Upper lobe of left lung (tissue), 6 donors: ENCODE data around the gene ARHGEF7. TPM values are rescaled to one million over a fixed set of nuclear protein-coding genes. Genes with fewer than 3 reads are reported as not detected.

Experiments
- ATAC-seq, 2 donors: fragments of 200-7000 bp; cut with Tn5 transposase; one replicate each; pipeline ENCODE4 v1.9.1; 2022; ENCODE audit warnings: mild to moderate bottlenecking in 2 of 2, moderate library complexity in 2 of 2; ENCODE audit not compliant: low FRiP score in 2 of 2
- DNase-seq, 2 donors: peaks; one replicate each; pipeline ENCODE4 v3.0.0-alpha.2; 2019 to 2020
- H3K27ac ChIP-seq, 4 donors: fragments of 200-600 bp; sonication (generic); one replicate each; pipeline ENCODE4 v1.5.1; 2016 to 2019
- H3K27me3 ChIP-seq, 4 donors: fragments of 200-600 bp; sonication (generic); one replicate each; pipeline ENCODE4 v1.5.1; 2017 to 2019
- H3K36me3 ChIP-seq, 4 donors: fragments of 200-600 bp; sonication (generic); one replicate each; pipeline ENCODE4 v1.5.1; 2016 to 2019
- H3K4me1 ChIP-seq, 4 donors: fragments of 200-600 bp; sonication (generic); one replicate each; pipeline ENCODE4 v1.5.1; 2018 to 2019
- H3K4me3 ChIP-seq, 4 donors: fragments of 200-600 bp; sonication (generic); one replicate each; pipeline ENCODE4 v1.5.1; 2017 to 2019; ENCODE audit warnings: mild to moderate bottlenecking in 2 of 4, moderate library complexity in 1 of 4
- H3K9me3 ChIP-seq, 4 donors: fragments of 200-600 bp; sonication (generic); one replicate each; pipeline ENCODE4 v1.5.1; 2018 to 2019
- CTCF ChIP-seq, 6 experiments: fragments of 450-650 bp in 4 of 6; fragments of 200-600 bp in 2 of 6; sonication (generic) in 2 of 6; IDR thresholded peaks; one replicate each; pipeline ENCODE4 v1.5.1; 2016 to 2019; ENCODE audit warnings: antibody characterized with exemption in 6 of 6
- EP300 ChIP-seq, 4 donors: sonication (generic); formaldehyde crosslinking; IDR thresholded peaks; one replicate each; pipeline ENCODE4 v1.5.1; 2017; ENCODE audit warnings: antibody characterized with exemption in 4 of 4, control low read depth in 2 of 4
- POLR2A ChIP-seq, 4 donors: fragments of 450-650 bp; IDR thresholded peaks; one replicate each; pipeline ENCODE4 v1.5.1; 2016 to 2017; ENCODE audit warnings: antibody characterized with exemption in 4 of 4, mild to moderate bottlenecking in 2 of 4
- POLR2AphosphoS5 ChIP-seq, 2 donors: sonication (generic); formaldehyde crosslinking; IDR thresholded peaks; one replicate each; pipeline ENCODE4 v1.5.1; 2017; ENCODE audit warnings: antibody characterized with exemption in 2 of 2
- WGBS, 2 donors: methylation state at CpG; one replicate each; pipeline ENCODE4 v1.1.5; 2017 to 2018; 5-methylcytosine and 5-hydroxymethylcytosine counted together
- total RNA-seq, 6 donors: library from RNA; depleted of rRNA in 4 of 6; stranded (reverse); fragments of >200 nt in 4 of 6; gene quantifications; one replicate each; pipeline versions ENCODE4 v1.1.0 to v1.2.1, GENCODE V29; 2016 to 2021
- donor health status: DM: no; HTN: no; CAD: no; lungs with moderate emphysema.
- donor health status: DM: no; HTN: yes; CAD: no; lungs with severe emphysema.

The ARHGEF7 gene
- total RNA-seq, 6 donors from 2014 or later = 50.3 to 130 (median 67.4) TPM

- H3K9me3 ChIP-seq = no peaks in the 10 kb centered on the region
- H3K27ac ChIP-seq = no peak overlapping the region
- H3K27me3 ChIP-seq = no peaks in the 10 kb centered on the region
- no peak for TF ChIP-seq EP300 (IDR thresholded peaks at IDR 0.05)
- no peak for TF ChIP-seq POLR2AphosphoS5 (IDR thresholded peaks at IDR 0.05)
- no peak for TF ChIP-seq POLR2A (IDR thresholded peaks at IDR 0.05)
- no peak for TF ChIP-seq CTCF (IDR thresholded peaks at IDR 0.05)
- no peak for DNase-seq
- H3K4me1 ChIP-seq = peaks cover 19 to 50% (median 32%) of the 10 kb centered on the region in 4 donors
- ATAC-seq = no peak
- no peak overlapping the region for H3K4me3 ChIP-seq
- H3K36me3 ChIP-seq = peaks cover 0 to 9% (median 2%) of the 10 kb centered on the region in 4 donors
- 96 to 98% methylated on average over 3 of the region's 3 CpGs for WGBS, 2 donors
Measured at GRCh38 chr13:111159362-111160320, 44.5 kb downstream of the ARHGEF7 start.

- no peak overlapping the region for H3K27ac ChIP-seq
- WGBS, 2 donors = 98 to 99% methylated on average over 3 of the region's 3 CpGs
- TF ChIP-seq EP300 (IDR thresholded peaks at IDR 0.05) (no peak), POLR2AphosphoS5 (IDR thresholded peaks at IDR 0.05) (no peak)
- peaks cover 11 to 50% (median 23%) of the 10 kb centered on the region in 4 donors for H3K4me1 ChIP-seq
- DNase-seq (no peak), ATAC-seq (no peak)
- no peak overlapping the region for H3K4me3 ChIP-seq
- H3K36me3 ChIP-seq = peaks cover 0 to 9% (median 2%) of the 10 kb centered on the region in 4 donors
- no peaks in the 10 kb centered on the region for H3K9me3 ChIP-seq
- H3K27me3 ChIP-seq = no peaks in the 10 kb centered on the region
Measured at GRCh38 chr13:111160648-111161047, 45.5 kb downstream of the ARHGEF7 start.

GRCh38 chr13:111161601-111162600, 46.8 kb downstream of the ARHGEF7 start:
- H3K4me3 ChIP-seq = no peak overlapping the region
- DNase-seq = no peak
- H3K27me3 ChIP-seq = no peaks in the 10 kb centered on the region
- WGBS, 2 donors = 81 to 86% methylated on average over 5 of the region's 5 CpGs
- H3K4me1 ChIP-seq = peaks cover 20 to 52% (median 23%) of the 10 kb centered on the region in 4 donors
- peaks cover 0 to 9% (median 2%) of the 10 kb centered on the region in 4 donors for H3K36me3 ChIP-seq
- no peak for ATAC-seq
- no peaks in the 10 kb centered on the region for H3K9me3 ChIP-seq
- TF ChIP-seq POLR2AphosphoS5 (IDR thresholded peaks at IDR 0.05) (no peak), CTCF (IDR thresholded peaks at IDR 0.05) (no peak), POLR2A (IDR thresholded peaks at IDR 0.05) (no peak), EP300 (IDR thresholded peaks at IDR 0.05) (no peak)
- no peak overlapping the region for H3K27ac ChIP-seq

- Histone ChIP-seq H3K4me1 (peaks cover 14 to 45% (median 18%) of the 10 kb centered on the region in 4 donors), H3K4me3 (no peak overlapping the region), H3K36me3 (peaks cover 0 to 16% (median 2%) of the 10 kb centered on the region in 4 donors), H3K27ac (no peak overlapping the region), H3K9me3 (no peaks in the 10 kb centered on the region), H3K27me3 (no peaks in the 10 kb centered on the region)
- WGBS, 2 donors = 90 to 92% methylated on average over 7 to 10 of the region's 10 CpGs
- ATAC-seq (no peak), DNase-seq (no peak)
- TF ChIP-seq EP300 (IDR thresholded peaks at IDR 0.05) = no peak
- no peak for TF ChIP-seq CTCF (IDR thresholded peaks at IDR 0.05)
- no peak for TF ChIP-seq POLR2A (IDR thresholded peaks at IDR 0.05)
- no peak for TF ChIP-seq POLR2AphosphoS5 (IDR thresholded peaks at IDR 0.05)
Measured at GRCh38 chr13:111165241-111166010, 50.3 kb downstream of the ARHGEF7 start.
